Measurements from ENCODE around the gene SLAMF9. TPM values are rescaled to one million over a fixed set of nuclear protein-coding genes. Genes with fewer than 3 reads are reported as not detected.
A peak's percentile ranks its signal among the peaks of the same experiment; 100 is the strongest.

The SLAMF9 gene
- total and polyA plus RNA-seq, 11 donors, result 0.24 to 0.88 TPM; not detected in 9

GRCh38 chr1:159973350-159973940 lies 19.4 kb upstream of the SLAMF9 start:
- Histone ChIP-seq H3K4me3 (no peak overlapping the region), H3K27me3 (peaks cover 0 to 24% (median 0%) of the 10 kb centered on the region in 9 donors), H3K4me1 (peaks cover 0 to 6% (median 0%) of the 10 kb centered on the region in 12 donors), H3K27ac (no peak overlapping the region), H3K9me3 (no peaks in the 10 kb centered on the region), H3K36me3 (no peaks in the 10 kb centered on the region)
- intact Hi-C loops (cut with DNase I), result no loop called here
- ATAC-seq (no peak), DNase-seq (no peak)
- 67 to 85% (median 77%) methylated on average over 2 to 6 of the region's 6 CpGs for WGBS, 4 donors
- TF ChIP-seq CTCF (IDR thresholded peaks at IDR 0.05), result no peak
- TF ChIP-seq POLR2A (IDR thresholded peaks at IDR 0.05), result no peak

- TF ChIP-seq POLR2A (IDR thresholded peaks at IDR 0.05), result no peak
- TF ChIP-seq CTCF (IDR thresholded peaks at IDR 0.05), result no peak
- intact Hi-C loops (cut with DNase I), result no loop called here
These were observed 18.6 kb upstream of the SLAMF9 start for GRCh38 chr1:159972443-159973205.

GRCh38 chr1:159970932-159971342 lies 16.9 kb upstream of the SLAMF9 start:
- no peaks in the 10 kb centered on the region for H3K9me3 ChIP-seq
- WGBS, 4 donors, result 27 to 38% (median 31%) methylated on average over 6 to 9 of the region's 9 CpGs
- peaks cover 0 to 27% (median 0%) of the 10 kb centered on the region in 9 donors for H3K27me3 ChIP-seq
- TF ChIP-seq POLR2A (IDR thresholded peaks at IDR 0.05), result no peak
- no peak for TF ChIP-seq CTCF (IDR thresholded peaks at IDR 0.05)
- H3K4me1 ChIP-seq, result peaks cover 0 to 6% (median 0%) of the 10 kb centered on the region in 12 donors
- H3K4me3 ChIP-seq, result no peak overlapping the region
- DNase-seq, result no peak
- intact Hi-C loops (cut with DNase I), result no loop called here
- H3K27ac ChIP-seq, result no peak overlapping the region
- no peaks in the 10 kb centered on the region for H3K36me3 ChIP-seq
- ATAC-seq, result peak in 2 of 4 donors; percentile 58 to 70

More at GRCh38 chr1:159972443-159973205, 18.6 kb upstream of the SLAMF9 start:
- Histone ChIP-seq H3K27ac (no peak overlapping the region), H3K27me3 (peaks cover 0 to 25% (median 0%) of the 10 kb centered on the region in 9 donors), H3K9me3 (no peaks in the 10 kb centered on the region), H3K4me1 (peaks cover 0 to 6% (median 0%) of the 10 kb centered on the region in 12 donors), H3K4me3 (no peak overlapping the region), H3K36me3 (no peaks in the 10 kb centered on the region)
- ATAC-seq (no peak), DNase-seq (no peak)
- 89 to 95% (median 91%) methylated on average over 6 to 8 of the region's 8 CpGs for WGBS, 4 donors

- TF ChIP-seq POLR2A (IDR thresholded peaks at IDR 0.05) (no peak), CTCF (IDR thresholded peaks at IDR 0.05) (no peak)
- H3K27ac ChIP-seq, result no peak overlapping the region
- intact Hi-C loops (cut with DNase I), result no loop called here
- no peak for ATAC-seq
- DNase-seq, result no peak
- peaks cover 0 to 24% (median 0%) of the 10 kb centered on the region in 9 donors for H3K27me3 ChIP-seq
- H3K4me3 ChIP-seq, result no peak overlapping the region
- WGBS, 4 donors, result 92 to 99% (median 97%) methylated on average over 3 of the region's 3 CpGs
- H3K4me1 ChIP-seq, result peaks cover 0 to 6% (median 0%) of the 10 kb centered on the region in 12 donors
- no peaks in the 10 kb centered on the region for H3K36me3 ChIP-seq
- H3K9me3 ChIP-seq, result no peaks in the 10 kb centered on the region
These were observed 14.9 kb upstream of the SLAMF9 start for GRCh38 chr1:159968901-159969300.
